H1 (cell line): ENCODE data around the gene SLC7A14. TPM values are rescaled to one million over a fixed set of nuclear protein-coding genes. Genes with fewer than 3 reads are reported as not detected.

Experiments
- CTCF ChIA-PET: fragments of 300-600 bp; sonication (Branson Sonifier 250); formaldehyde crosslinking; loops from one replicate; lab custom pipeline; 2021; ENCODE audit not compliant: partially characterized antibody; lab: Charles Lee
- POLR2A ChIA-PET: fragments of 300-600 bp; sonication (Branson Sonifier 250); formaldehyde crosslinking; loops from one replicate; lab custom pipeline; 2021; ENCODE audit warnings: inconsistent platforms; ENCODE audit not compliant: partially characterized antibody; lab: Charles Lee
- DNase-seq, 2 experiments: peaks; one replicate each; pipeline versions ENCODE4 v3.0.0 to v3.0.0-alpha.2; 2010 to 2022; ENCODE audit warnings: low spot score in 2 of 2, low read depth in 1 of 2, mixed read lengths in 1 of 2
- FAIRE-seq: peaks from 2 replicates; lab custom pipeline; 2011; peaks lifted over from hg19 to GRCh38; lab: Jason Lieb, UNC
- H2AFZ ChIP-seq: 2 replicates; pipeline ENCODE4 v1.8.1; 2012; ENCODE audit warnings: low read length, inconsistent platforms
- H2AK5ac ChIP-seq: 2 replicates; pipeline ENCODE4 v1.6.1; 2013; ENCODE audit warnings: low read depth, low read length
- H2BK120ac ChIP-seq: replicated peaks from 2 replicates; pipeline ENCODE3; 2013; ENCODE audit warnings: low read depth, low read length, inconsistent platforms
- H2BK12ac ChIP-seq: 2 replicates; pipeline ENCODE4 v1.6.1; 2013; ENCODE audit warnings: low read depth, low read length
- H2BK15ac ChIP-seq: 2 replicates; pipeline ENCODE4 v1.6.1; 2013; ENCODE audit warnings: low read length
- H2BK20ac ChIP-seq: 2 replicates; pipeline ENCODE4 v1.6.1; 2013; ENCODE audit warnings: low read length
- H2BK5ac ChIP-seq: 2 replicates; pipeline ENCODE4 v1.6.1; 2013; ENCODE audit warnings: low read depth, low read length
- H3K14ac ChIP-seq: 2 replicates; pipeline ENCODE4 v1.6.1; 2013; ENCODE audit warnings: inconsistent platforms; ENCODE audit not compliant: insufficient read length
- H3K18ac ChIP-seq: 2 replicates; pipeline ENCODE4 v1.6.1; 2013; ENCODE audit warnings: low read length; ENCODE audit errors: extremely low read depth
- H3K23ac ChIP-seq: 2 replicates; pipeline ENCODE4 v1.6.1; 2013; ENCODE audit warnings: inconsistent platforms; ENCODE audit not compliant: insufficient read length
- H3K23me2 ChIP-seq: 2 replicates; pipeline ENCODE4 v1.6.1; 2013; ENCODE audit warnings: low read depth, low read length
- H3K27ac ChIP-seq: 2 replicates; pipeline ENCODE4 v1.6.1; 2011; ENCODE audit warnings: low read depth, low read length, inconsistent platforms
- H3K27me3 ChIP-seq, 4 experiments: replicated peaks in 1 of 4; 1 replicate in 1 of 4; 2 replicates in 3 of 4; pipeline versions ENCODE4 v1.6.1 to v1.8.1; 2011 to 2013; ENCODE audit warnings: low read length in 3 of 4, mild to moderate bottlenecking in 3 of 4, inconsistent platforms in 2 of 4, mixed read lengths in 2 of 4, moderate library complexity in 1 of 4; ENCODE audit not compliant: control insufficient read depth in 3 of 4, insufficient read depth in 3 of 4; ENCODE audit errors: extremely low read depth in 1 of 4
- H3K36me3 ChIP-seq, 4 experiments: 2 replicates each; pipeline versions ENCODE4 v1.6.1 to v1.8.1; 2011 to 2013; ENCODE audit warnings: mild to moderate bottlenecking in 4 of 4, low read length in 3 of 4, moderate library complexity in 2 of 4, control low read depth in 1 of 4, inconsistent platforms in 1 of 4; ENCODE audit not compliant: insufficient read depth in 4 of 4, control insufficient read depth in 2 of 4
- H3K4ac ChIP-seq: replicated peaks from 2 replicates; pipeline ENCODE3; 2013; ENCODE audit warnings: low read length, low read depth, mixed read lengths, inconsistent platforms; ENCODE audit not compliant: insufficient read length
- H3K4me1 ChIP-seq, 4 experiments: replicated peaks in 1 of 4; 1 replicate in 1 of 4; 2 replicates in 3 of 4; pipeline versions ENCODE4 v1.6.1 to v1.8.1; 2011 to 2013; ENCODE audit warnings: low read length in 3 of 4, inconsistent platforms in 2 of 4, mixed read lengths in 1 of 4; ENCODE audit not compliant: insufficient read depth in 4 of 4, control insufficient read depth in 3 of 4
- H3K4me2 ChIP-seq, 2 experiments: 2 replicates each; pipeline versions ENCODE4 v1.6.1 to v1.8.1; 2011 to 2013; ENCODE audit warnings: low read depth in 2 of 2, low read length in 2 of 2, control low read depth in 1 of 2, inconsistent platforms in 1 of 2, mild to moderate bottlenecking in 1 of 2; ENCODE audit not compliant: insufficient read depth in 1 of 2
- H3K4me3 ChIP-seq, 4 experiments: fragments of 200-600, 300-600 bp in 1 of 4; sonication (generic), shearing (Covaris generic), sonication (Bioruptor Twin) in 1 of 4; 2 replicates each; pipeline versions ENCODE4 v1.5.1 to v1.8.1; 2011 to 2016; ENCODE audit warnings: low read length in 4 of 4, low read depth in 3 of 4, control low read depth in 2 of 4, inconsistent platforms in 2 of 4, mild to moderate bottlenecking in 2 of 4, mixed read lengths in 1 of 4, moderate library complexity in 1 of 4; ENCODE audit not compliant: insufficient read depth in 2 of 4; ENCODE audit errors: extremely low read depth in 1 of 4
- H3K56ac ChIP-seq: replicated peaks from 2 replicates; pipeline ENCODE3; 2013; ENCODE audit warnings: low read depth, mild to moderate bottlenecking, mixed read lengths, low read length, inconsistent platforms; ENCODE audit not compliant: insufficient read length
- H3K79me1 ChIP-seq: 2 replicates; pipeline ENCODE4 v1.6.1; 2013; ENCODE audit warnings: low read depth, low read length, control low read depth
- H3K79me2 ChIP-seq, 2 experiments: 2 replicates each; pipeline versions ENCODE4 v1.6.1 to v1.8.1; 2012 to 2013; ENCODE audit warnings: low read length in 2 of 2, mild to moderate bottlenecking in 2 of 2, inconsistent platforms in 1 of 2; ENCODE audit not compliant: insufficient read depth in 2 of 2, control insufficient read depth in 1 of 2
- H3K9ac ChIP-seq, 4 experiments: replicated peaks in 1 of 4; 1 replicate in 1 of 4; 2 replicates in 3 of 4; pipeline versions ENCODE4 v1.6.1 to v1.8.1; 2011 to 2013; ENCODE audit warnings: low read depth in 3 of 4, low read length in 3 of 4, control low read depth in 2 of 4, mild to moderate bottlenecking in 2 of 4, moderate library complexity in 2 of 4, inconsistent platforms in 1 of 4; ENCODE audit errors: extremely low read depth in 1 of 4
- H3K9me3 ChIP-seq, 2 experiments: 2 replicates each; pipeline versions ENCODE4 v1.6.1 to v1.8.1; 2012 to 2013; ENCODE audit warnings: mild to moderate bottlenecking in 2 of 2, moderate library complexity in 2 of 2, control low read depth in 1 of 2, inconsistent platforms in 1 of 2, low read depth in 1 of 2, low read length in 1 of 2, mixed read lengths in 1 of 2; ENCODE audit not compliant: insufficient read depth in 2 of 2
- H4K20me1 ChIP-seq, 2 experiments: replicated peaks in 1 of 2; 2 replicates each; pipeline versions ENCODE3 to v1.8.1; 2011 to 2013; ENCODE audit warnings: inconsistent platforms in 2 of 2, low read length in 2 of 2, mild to moderate bottlenecking in 1 of 2; ENCODE audit not compliant: insufficient read depth in 2 of 2, control insufficient read depth in 1 of 2
- H4K5ac ChIP-seq: 2 replicates; pipeline ENCODE4 v1.6.1; 2013; ENCODE audit warnings: low read length, low read depth, mixed read lengths, inconsistent platforms; ENCODE audit not compliant: insufficient read length
- H4K8ac ChIP-seq: 2 replicates; pipeline ENCODE4 v1.8.0; 2013; ENCODE audit warnings: mild to moderate bottlenecking, moderate library complexity, low read length, inconsistent platforms; ENCODE audit not compliant: insufficient read depth; ENCODE audit errors: extremely low read depth
- H4K91ac ChIP-seq: replicated peaks from 2 replicates; pipeline ENCODE3; 2013; ENCODE audit warnings: low read length, mixed read lengths, inconsistent platforms; ENCODE audit not compliant: insufficient read length
- CBX8 ChIP-seq: fragments of 300-800, 300-1000 bp; sonication (generic); IDR thresholded peaks from 2 replicates; pipeline ENCODE4 v1.7.1; 2016; ENCODE audit warnings: low read depth, low read length, borderline replicate concordance
- EP300 ChIP-seq, 2 experiments: IDR thresholded peaks; 1 replicate in 1 of 2; 2 replicates in 1 of 2; pipeline ENCODE4 v1.6.1; 2011 to 2012; ENCODE audit warnings: low read depth in 2 of 2, low read length in 2 of 2, mild to moderate bottlenecking in 2 of 2, borderline replicate concordance in 1 of 2, inconsistent platforms in 1 of 2, moderate library complexity in 1 of 2
- GTF2F1 ChIP-seq: IDR thresholded peaks from 2 replicates; pipeline ENCODE4 v1.6.1; 2012; ENCODE audit warnings: low read depth, low read length, improper control_type of control experiment, borderline replicate concordance
- KDM4A ChIP-seq: IDR thresholded peaks from one replicate; pipeline ENCODE4 v1.7.1; 2012; ENCODE audit warnings: low read depth, mild to moderate bottlenecking, moderate library complexity, low read length, inconsistent platforms; ENCODE audit not compliant: severe bottlenecking
- PHF8 ChIP-seq: fragments of 200-600 bp; sonication (generic); conservative IDR thresholded peaks from 2 replicates; pipeline ENCODE4 v1.7.1; 2012; ENCODE audit warnings: low read depth, mild to moderate bottlenecking, inconsistent platforms, low read length, moderate library complexity
- SP1 ChIP-seq: IDR thresholded peaks from 2 replicates; pipeline ENCODE4 v1.6.1; 2011; ENCODE audit warnings: low read depth, low read length
- ZNF274 ChIP-seq: IDR thresholded peaks from 2 replicates; pipeline ENCODE4 v1.7.0; 2012; ENCODE audit warnings: low read length, borderline replicate concordance; ENCODE audit errors: extremely low read depth
- WGBS, 2 experiments: shearing (Covaris generic) in 1 of 2; methylation state at CpG; one replicate each; pipeline versions ENCODE4 v1.1.6 to v1.1.7; 2013 to 2015; ENCODE audit warnings: low lambda C conversion rate in 2 of 2, mixed read lengths in 2 of 2, inconsistent platforms in 1 of 2, low coverage in 1 of 2, missing lambda C conversion rate in 1 of 2; ENCODE audit not compliant: insufficient replicate concordance in 2 of 2, insufficient coverage in 1 of 2, insufficient read length in 1 of 2; ENCODE audit errors: extremely low coverage in 1 of 2, missing lambda C conversion rate in 1 of 2; 5-methylcytosine and 5-hydroxymethylcytosine counted together
- polyA plus RNA-seq, 7 experiments: library from polyadenylated mRNA; depleted of rRNA in 3 of 7; stranded (reverse) in 5 of 7; unstranded in 2 of 7; fragments of >200 nt in 5 of 7; fragments of 200-250 nt in 2 of 7; gene quantifications; 1 replicate in 5 of 7; 2 replicates in 1 of 7; 4 replicates in 1 of 7; pipeline versions ENCODE4 v1.2.1 to v1.2.3, GENCODE V29; 2011 to 2013; ENCODE audit warnings: missing spikeins in 2 of 7, mixed read lengths in 2 of 7
- total RNA-seq: library from RNA; stranded (reverse); fragmentation: NEBNext Ultra II Directional; extraction: Animal tissue kit (Norgen Biotek cat#: 25700); gene quantifications from 2 replicates; pipeline ENCODE4 v1.2.1, GENCODE V29; 2021
- TF ChIP-seq, protein P1 (sequence below): IDR thresholded peaks from 2 replicates; pipeline ENCODE4 v1.6.1; 2012; ENCODE audit warnings: inconsistent platforms
- TF ChIP-seq, protein P2 (sequence below): IDR thresholded peaks from 2 replicates; pipeline ENCODE4 v1.6.1; 2012; ENCODE audit warnings: inconsistent platforms

SLC7A14 gene
- total and polyA plus RNA-seq, 2 of the 8 experiments (the other 6 are each of a cell fraction or from before 2014, with no cell fraction given): 0.21 to 0.95 TPM

- Histone ChIP-seq H3K27me3 (no peaks in the 10 kb centered on the region), H2BK120ac (no peak overlapping the region), H3K9ac (no peak overlapping the region), H3K4me1 (no peaks in the 10 kb centered on the region), H4K5ac (no peak overlapping the region), H3K56ac (no peak overlapping the region), H2BK20ac (no peak overlapping the region), H3K4me2 (no peak overlapping the region), H3K79me2 (no peaks in the 10 kb centered on the region), H2BK12ac (no peak overlapping the region), H3K14ac (no peak overlapping the region), H4K8ac (no peak overlapping the region), H3K9me3 (no peaks in the 10 kb centered on the region), H2BK5ac (no peak overlapping the region), H3K18ac (no peak overlapping the region), H4K20me1 (no peaks in the 10 kb centered on the region), H3K36me3 (no peaks in the 10 kb centered on the region), H4K91ac (no peak overlapping the region), H3K4me3 (no peak overlapping the region), H3K27ac (no peak overlapping the region), H3K79me1 (no peaks in the 10 kb centered on the region), H3K23ac (no peak overlapping the region), H3K4ac (no peak overlapping the region), H3K23me2 (no peaks in the 10 kb centered on the region), H2BK15ac (no peak overlapping the region), H2AK5ac (no peak overlapping the region), H2AFZ (no peak overlapping the region)
- ChIA-PET POLR2A (no interaction called here), CTCF (no interaction called here)
- no peak for TF ChIP-seq GTF2F1
- TF ChIP-seq, protein P1, sequence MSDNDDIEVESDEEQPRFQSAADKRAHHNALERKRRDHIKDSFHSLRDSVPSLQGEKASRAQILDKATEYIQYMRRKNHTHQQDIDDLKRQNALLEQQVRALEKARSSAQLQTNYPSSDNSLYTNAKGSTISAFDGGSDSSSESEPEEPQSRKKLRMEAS: no peak
- no peak for TF ChIP-seq ZNF274
- TF ChIP-seq EP300 (IDR thresholded peaks at IDR 0.05; ENCODE audit: borderline replicate concordance in 1 of 2, low read depth in 2 of 2, low read length in 2 of 2): no peak
- no peak for TF ChIP-seq CBX8
- TF ChIP-seq, protein P2, sequence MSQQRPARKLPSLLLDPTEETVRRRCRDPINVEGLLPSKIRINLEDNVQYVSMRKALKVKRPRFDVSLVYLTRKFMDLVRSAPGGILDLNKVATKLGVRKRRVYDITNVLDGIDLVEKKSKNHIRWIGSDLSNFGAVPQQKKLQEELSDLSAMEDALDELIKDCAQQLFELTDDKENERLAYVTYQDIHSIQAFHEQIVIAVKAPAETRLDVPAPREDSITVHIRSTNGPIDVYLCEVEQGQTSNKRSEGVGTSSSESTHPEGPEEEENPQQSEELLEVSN: no peak
- no peak for TF ChIP-seq SP1
- TF ChIP-seq KDM4A: no peak
- no peak for TF ChIP-seq PHF8
- FAIRE-seq (no peak), DNase-seq (no peak)
- WGBS, 2 experiments: 93% methylated on average over 3 of the region's 3 CpGs; no CpG with 5 or more reads in 1 of the 2 experiments
Measured at GRCh38 chr3:170534227-170534626, 51.6 kb downstream of the SLC7A14 start.
